Stimulated activated CD4-positive, alpha-beta T cell treated with anti-CD3 and anti-CD28 coated beads, TNF-alpha, amount 100 ng/mL, for 48 hours (primary cell): ENCODE results near the gene PLCD1.

Experiments
- DNase-seq, 3 donors: peaks; one replicate each; pipeline ENCODE4 v3.0.0-alpha.2; 2020; ENCODE audit warnings: low read depth in 3 of 3

PLCD1 gene

GRCh38 chr3:37964146-37964545 is 65.3 kb downstream of the PLCD1 start:
- no peak for DNase-seq

GRCh38 chr3:37963635-37964034 is 65.8 kb downstream of the PLCD1 start:
- no peak for DNase-seq

GRCh38 chr3:37963016-37963415 is 66.4 kb downstream of the PLCD1 start:
- no peak for DNase-seq

- DNase-seq = no peak
Measured at GRCh38 chr3:37961622-37962431, 67.6 kb downstream of the PLCD1 start.

GRCh38 chr3:37957539-37957936 is 71.9 kb downstream of the PLCD1 start:
- no peak for DNase-seq
